GM21717 (cell line): ENCODE results near the gene PNLIPRP2.

ENCODE experiments used
- ATAC-seq: cut with Tn5 transposase; IDR thresholded peaks from one replicate; pipeline ENCODE4 v1.9.1; 2021; ENCODE audit warnings: mild to moderate bottlenecking, moderate library complexity; ENCODE audit not compliant: unreplicated experiment

The PNLIPRP2 gene

GRCh38 chr10:116654816-116655215 is 34.1 kb downstream of the PNLIPRP2 start:
- ATAC-seq = no peak

GRCh38 chr10:116655568-116655967 is 34.8 kb downstream of the PNLIPRP2 start:
- no peak for ATAC-seq

GRCh38 chr10:116656044-116656443 is 35.3 kb downstream of the PNLIPRP2 start:
- ATAC-seq = no peak

GRCh38 chr10:116657863-116658551 is 37.3 kb downstream of the PNLIPRP2 start:
- no peak for ATAC-seq

- no peak for ATAC-seq
Observed at GRCh38 chr10:116659049-116659670, 38.4 kb downstream of the PNLIPRP2 start.

GRCh38 chr10:116660860-116661259 is 40.1 kb downstream of the PNLIPRP2 start:
- no peak for ATAC-seq

- no peak for ATAC-seq
Observed at GRCh38 chr10:116663342-116663741, 42.6 kb downstream of the PNLIPRP2 start.

GRCh38 chr10:116664631-116665030 is 43.9 kb downstream of the PNLIPRP2 start:
- no peak for ATAC-seq

- ATAC-seq = no peak
Observed at GRCh38 chr10:116665541-116666125, 44.9 kb downstream of the PNLIPRP2 start.

- no peak for ATAC-seq
Observed at GRCh38 chr10:116667484-116667883, 46.7 kb downstream of the PNLIPRP2 start.

- ATAC-seq = no peak
Observed at GRCh38 chr10:116668018-116668417, 47.3 kb downstream of the PNLIPRP2 start.

- ATAC-seq = no peak
Observed at GRCh38 chr10:116668446-116668845, 47.7 kb downstream of the PNLIPRP2 start.

- ATAC-seq = no peak
Observed at GRCh38 chr10:116669080-116669479, 48.3 kb downstream of the PNLIPRP2 start.

- ATAC-seq = no peak
Observed at GRCh38 chr10:116669832-116670644, 49.3 kb downstream of the PNLIPRP2 start.

- ATAC-seq = no peak
Observed at GRCh38 chr10:116670706-116671105, 50.0 kb downstream of the PNLIPRP2 start.

- no peak for ATAC-seq
Observed at GRCh38 chr10:116671274-116671926, 50.6 kb downstream of the PNLIPRP2 start.

GRCh38 chr10:116672891-116673290 is 52.1 kb downstream of the PNLIPRP2 start:
- no peak for ATAC-seq

GRCh38 chr10:116673866-116674265 is 53.1 kb downstream of the PNLIPRP2 start:
- no peak for ATAC-seq

GRCh38 chr10:116674901-116675423 is 54.2 kb downstream of the PNLIPRP2 start:
- no peak for ATAC-seq

- no peak for ATAC-seq
Observed at GRCh38 chr10:116676118-116676517, 55.4 kb downstream of the PNLIPRP2 start.

GRCh38 chr10:116676633-116677032 is 55.9 kb downstream of the PNLIPRP2 start:
- ATAC-seq = no peak
